H1 (cell line): ENCODE measurements around the gene MMP17. TPM values are rescaled to one million over a fixed set of nuclear protein-coding genes. Genes with fewer than 3 reads are reported as not detected.

ENCODE experiments used
- ASH2L ChIP-seq: fragments of 200-600, 300-600 bp; sonication (generic); IDR thresholded peaks from one replicate; pipeline ENCODE4 v1.7.1; 2017; ENCODE audit warnings: low read length
- EZH2 ChIP-seq: fragments of 200-600 bp; sonication (generic); IDR thresholded peaks from 2 replicates; pipeline ENCODE4 v1.7.1; 2012; ENCODE audit warnings: low read depth, mild to moderate bottlenecking, moderate library complexity, low read length, inconsistent platforms; ENCODE audit not compliant: severe bottlenecking
- KDM4A ChIP-seq: IDR thresholded peaks from one replicate; pipeline ENCODE4 v1.7.1; 2012; ENCODE audit warnings: low read depth, mild to moderate bottlenecking, moderate library complexity, low read length, inconsistent platforms; ENCODE audit not compliant: severe bottlenecking
- RAD21 ChIP-seq, 2 experiments: IDR thresholded peaks in 1 of 2; conservative IDR thresholded peaks in 1 of 2; 2 replicates each; pipeline ENCODE4 v1.6.1; 2011; ENCODE audit warnings: low read depth in 2 of 2, low read length in 2 of 2, improper control_type of control experiment in 1 of 2, inconsistent platforms in 1 of 2, mild to moderate bottlenecking in 1 of 2, moderate library complexity in 1 of 2
- TAF1 ChIP-seq: IDR thresholded peaks from 2 replicates; pipeline ENCODE4 v1.6.1; 2011; ENCODE audit warnings: mild to moderate bottlenecking, low read depth, low read length
- ZNF274 ChIP-seq: IDR thresholded peaks from 2 replicates; pipeline ENCODE4 v1.7.0; 2012; ENCODE audit warnings: low read length, borderline replicate concordance; ENCODE audit errors: extremely low read depth
- polyA plus RNA-seq, 7 experiments: library from polyadenylated mRNA; depleted of rRNA in 3 of 7; stranded (reverse) in 5 of 7; unstranded in 2 of 7; fragments of >200 nt in 5 of 7; fragments of 200-250 nt in 2 of 7; gene quantifications; 1 replicate in 5 of 7; 2 replicates in 1 of 7; 4 replicates in 1 of 7; pipeline versions ENCODE4 v1.2.1 to v1.2.3, GENCODE V29; 2011 to 2013; ENCODE audit warnings: missing spikeins in 2 of 7, mixed read lengths in 2 of 7
- total RNA-seq: library from RNA; stranded (reverse); fragmentation: NEBNext Ultra II Directional; extraction: Animal tissue kit (Norgen Biotek cat#: 25700); gene quantifications from 2 replicates; pipeline ENCODE4 v1.2.1, GENCODE V29; 2021

The MMP17 gene
- total and polyA plus RNA-seq, 2 of the 8 experiments (the other 6 are each of a cell fraction or from before 2014, with no cell fraction given) = 41.3 to 53.8 TPM

- TF ChIP-seq ASH2L = no peak
- TF ChIP-seq EZH2 = no peak
- peak; percentile 72 to 76 for TF ChIP-seq RAD21 (IDR thresholded peaks at IDR 0.05 in 1 of 2, conservative IDR thresholded peaks at IDR 0.05 in 1 of 2; ENCODE audit: low read depth in 2 of 2, low read length in 2 of 2)
- TF ChIP-seq ZNF274 = no peak
- no peak for TF ChIP-seq KDM4A
- no peak for TF ChIP-seq TAF1
- TF ChIP-seq, all 59 proteins: peak for 3
Measured at GRCh38 chr12:131833896-131834641, 5.9 kb downstream of the MMP17 start (continued).
